MM.1S (cell line): ENCODE data around the gene ARHGDIB.

ENCODE experiments used
- DNase-seq: peaks from one replicate; pipeline ENCODE4 v3.0.0-alpha.2; 2015
- H2AFZ ChIP-seq: fragments of 300-600 bp; sonication (generic); 2 replicates; pipeline ENCODE4 v1.6.0; 2016; ENCODE audit warnings: antibody characterized with exemption, low read length
- H3F3A ChIP-seq: fragments of 300-600 bp; sonication (generic); 2 replicates; pipeline ENCODE4 v1.6.1; 2016; ENCODE audit warnings: mild to moderate bottlenecking, antibody characterized with exemption, low read length, moderate library complexity, mixed read lengths; ENCODE audit not compliant: insufficient read depth
- H3K27ac ChIP-seq: fragments of 300-600 bp; sonication (generic); 2 replicates; pipeline ENCODE4 v1.5.1; 2016; ENCODE audit warnings: mild to moderate bottlenecking, low read length
- H3K27me3 ChIP-seq: fragments of 300-600 bp; sonication (generic); replicated peaks from 2 replicates; pipeline ENCODE4 v1.6.0; 2016; ENCODE audit warnings: low read length; ENCODE audit not compliant: insufficient read depth
- H3K36me3 ChIP-seq: fragments of 300-600 bp; sonication (generic); replicated peaks from 2 replicates; pipeline ENCODE4 v1.6.1; 2016; ENCODE audit warnings: mild to moderate bottlenecking, low read length, mixed read lengths; ENCODE audit not compliant: insufficient read depth
- H3K4me1 ChIP-seq: fragments of 300-600 bp; sonication (generic); 2 replicates; pipeline ENCODE4 v1.6.1; 2016; ENCODE audit warnings: low read length, mixed read lengths
- H3K4me2 ChIP-seq: fragments of 300-600 bp; sonication (generic); 2 replicates; pipeline ENCODE4 v1.6.0; 2016; ENCODE audit warnings: low read depth, low read length
- H3K4me3 ChIP-seq: fragments of 300-600 bp; sonication (generic); 2 replicates; pipeline ENCODE4 v1.5.1; 2016; ENCODE audit warnings: low read length, mixed read lengths
- H3K79me2 ChIP-seq: fragments of 300-600 bp; sonication (generic); 2 replicates; pipeline ENCODE4 v1.6.1; 2016; ENCODE audit warnings: mixed run types, low read length, mixed read lengths
- H3K9ac ChIP-seq: fragments of 300-600 bp; sonication (generic); 2 replicates; pipeline ENCODE4 v1.6.1; 2016; ENCODE audit warnings: low read length, mixed read lengths
- H3K9me2 ChIP-seq: fragments of 300-600 bp; sonication (generic); replicated peaks from 2 replicates; pipeline ENCODE4 v1.6.1; 2016; ENCODE audit warnings: mild to moderate bottlenecking, low read length, mixed read lengths; ENCODE audit not compliant: insufficient read depth
- H3K9me3 ChIP-seq: fragments of 300-600 bp; sonication (generic); replicated peaks from 2 replicates; pipeline ENCODE4 v1.6.1; 2016; ENCODE audit warnings: mild to moderate bottlenecking, low read length, mixed read lengths; ENCODE audit not compliant: insufficient read depth
- H4K20me1 ChIP-seq: fragments of 300-600 bp; sonication (generic); 2 replicates; pipeline ENCODE4 v1.6.1; 2016; ENCODE audit warnings: mild to moderate bottlenecking, low read length, moderate library complexity, mixed read lengths; ENCODE audit not compliant: insufficient read depth
- EZH2 ChIP-seq: fragments of 300-600 bp; sonication (generic); optimal IDR thresholded peaks from 2 replicates; pipeline ENCODE3; 2017; ENCODE audit warnings: low read depth, mild to moderate bottlenecking, antibody characterized with exemption, low read length, mixed read lengths
- EZH2phosphoT487 ChIP-seq: fragments of 300-600 bp; sonication (generic); IDR thresholded peaks from 2 replicates; pipeline ENCODE4 v1.6.1; 2018; ENCODE audit warnings: antibody characterized with exemption, low read length
- TF ChIP-seq, protein P1 (sequence below): fragments of 300-600 bp; sonication (generic); IDR thresholded peaks from 2 replicates; pipeline ENCODE4 v1.5.1; 2016; ENCODE audit warnings: antibody characterized with exemption, low read length, mixed read lengths

The ARHGDIB gene

GRCh38 chr12:14953752-14954151, 7.6 kb downstream of the ARHGDIB start:
- no peaks in the 10 kb centered on the region for H3K9me3 ChIP-seq
- H3K27ac ChIP-seq, result peak overlapping the region; percentile 94
- H3K4me3 ChIP-seq, result peak overlapping the region; percentile 20; the same call in 1 of the 2 replicates
- no peaks in the 10 kb centered on the region for H4K20me1 ChIP-seq
- H2AFZ ChIP-seq, result no peak overlapping the region
- H3K27me3 ChIP-seq, result no peaks in the 10 kb centered on the region
- DNase-seq, result no peak
- H3K36me3 ChIP-seq, result no peaks in the 10 kb centered on the region; the same call in 1 of the 2 replicates
- peak overlapping the region; percentile 60 for H3K9ac ChIP-seq
- H3K4me2 ChIP-seq, result peak overlapping the region; percentile 68
- peaks cover 89% of the 10 kb centered on the region for H3K4me1 ChIP-seq
- H3K9me2 ChIP-seq, result no peaks in the 10 kb centered on the region
- TF ChIP-seq EZH2phosphoT487 (no peak), EZH2 (no peak)
- TF ChIP-seq, protein P1, sequence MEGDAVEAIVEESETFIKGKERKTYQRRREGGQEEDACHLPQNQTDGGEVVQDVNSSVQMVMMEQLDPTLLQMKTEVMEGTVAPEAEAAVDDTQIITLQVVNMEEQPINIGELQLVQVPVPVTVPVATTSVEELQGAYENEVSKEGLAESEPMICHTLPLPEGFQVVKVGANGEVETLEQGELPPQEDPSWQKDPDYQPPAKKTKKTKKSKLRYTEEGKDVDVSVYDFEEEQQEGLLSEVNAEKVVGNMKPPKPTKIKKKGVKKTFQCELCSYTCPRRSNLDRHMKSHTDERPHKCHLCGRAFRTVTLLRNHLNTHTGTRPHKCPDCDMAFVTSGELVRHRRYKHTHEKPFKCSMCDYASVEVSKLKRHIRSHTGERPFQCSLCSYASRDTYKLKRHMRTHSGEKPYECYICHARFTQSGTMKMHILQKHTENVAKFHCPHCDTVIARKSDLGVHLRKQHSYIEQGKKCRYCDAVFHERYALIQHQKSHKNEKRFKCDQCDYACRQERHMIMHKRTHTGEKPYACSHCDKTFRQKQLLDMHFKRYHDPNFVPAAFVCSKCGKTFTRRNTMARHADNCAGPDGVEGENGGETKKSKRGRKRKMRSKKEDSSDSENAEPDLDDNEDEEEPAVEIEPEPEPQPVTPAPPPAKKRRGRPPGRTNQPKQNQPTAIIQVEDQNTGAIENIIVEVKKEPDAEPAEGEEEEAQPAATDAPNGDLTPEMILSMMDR, result no peak
- peaks cover 100% of the 10 kb centered on the region for H3F3A ChIP-seq
- H3K79me2 ChIP-seq, result peaks cover 98% of the 10 kb centered on the region

- H4K20me1 ChIP-seq, result no peaks in the 10 kb centered on the region
- no peaks in the 10 kb centered on the region for H3K27me3 ChIP-seq
- no peaks in the 10 kb centered on the region for H3K9me3 ChIP-seq
- no peaks in the 10 kb centered on the region for H3K9me2 ChIP-seq
- peak overlapping the region; percentile 94 for H3K27ac ChIP-seq
- peaks cover 93% of the 10 kb centered on the region for H3K4me1 ChIP-seq
- DNase-seq, result peak; percentile 84
- TF ChIP-seq EZH2phosphoT487 (no peak), EZH2 (no peak)
- TF ChIP-seq, protein P1, result no peak
- H3K4me3 ChIP-seq, result peak overlapping the region; percentile 23; the same call in 1 of the 2 replicates
- peak overlapping the region; percentile 60 for H3K9ac ChIP-seq
- H3K36me3 ChIP-seq, result peaks cover 2% of the 10 kb centered on the region
- H3F3A ChIP-seq, result peaks cover 94% of the 10 kb centered on the region
- peak overlapping the region; percentile 68 for H3K4me2 ChIP-seq
- H2AFZ ChIP-seq, result no peak overlapping the region
- peaks cover 96% of the 10 kb centered on the region for H3K79me2 ChIP-seq
Observed at GRCh38 chr12:14952299-14952921, 9.0 kb downstream of the ARHGDIB start.

- Histone ChIP-seq H3K36me3 (peaks cover 7% of the 10 kb centered on the region), H3K4me3 (peak overlapping the region; percentile 17; the same call in 1 of the 2 replicates), H3K27ac (peak overlapping the region; percentile 94), H3K9ac (peak overlapping the region; percentile 52), H3K9me3 (no peaks in the 10 kb centered on the region), H3K79me2 (peaks cover 96% of the 10 kb centered on the region), H3K9me2 (no peaks in the 10 kb centered on the region), H3K27me3 (no peaks in the 10 kb centered on the region), H4K20me1 (no peaks in the 10 kb centered on the region), H3K4me1 (peaks cover 91% of the 10 kb centered on the region), H3F3A (peaks cover 88% of the 10 kb centered on the region), H2AFZ (no peak overlapping the region), H3K4me2 (peak overlapping the region; percentile 68)
- TF ChIP-seq EZH2 (no peak), EZH2phosphoT487 (no peak)
- TF ChIP-seq, protein P1, result no peak
- no peak for DNase-seq
Observed at GRCh38 chr12:14951851-14952250, 9.6 kb downstream of the ARHGDIB start.
